ENCODE measurements around the gene HEYL.

Gene HEYL

GRCh38 chr1:39642796-39643195 is 3.4 kb upstream of the HEYL start:
- in situ Hi-C loops (cut with MboI; ENCODE audit: low sequenced_read_pairs) = no loop called here

- in situ Hi-C loops (cut with MboI; ENCODE audit: low sequenced_read_pairs) = no loop called here
Measured at GRCh38 chr1:39640861-39641260, 1.4 kb upstream of the HEYL start.

GRCh38 chr1:39638965-39639304 is 508 bp downstream of the HEYL start:
- in situ Hi-C loops (cut with MboI; ENCODE audit: low sequenced_read_pairs) = no loop called here

- in situ Hi-C loops (cut with MboI; ENCODE audit: low sequenced_read_pairs) = no loop called here
Measured at GRCh38 chr1:39637361-39637760, 2.1 kb downstream of the HEYL start.

- in situ Hi-C loops (cut with MboI; ENCODE audit: low sequenced_read_pairs) = no loop called here
Measured at GRCh38 chr1:39635871-39636210, 3.6 kb downstream of the HEYL start.

- in situ Hi-C loops (cut with MboI; ENCODE audit: low sequenced_read_pairs) = no loop called here
Measured at GRCh38 chr1:39635205-39635870, 4.1 kb downstream of the HEYL start.

GRCh38 chr1:39633422-39633821 is 6.0 kb downstream of the HEYL start:
- in situ Hi-C loops (cut with MboI; ENCODE audit: low sequenced_read_pairs) = no loop called here

- in situ Hi-C loops (cut with MboI; ENCODE audit: low sequenced_read_pairs) = no loop called here
Measured at GRCh38 chr1:39632682-39633417, 6.6 kb downstream of the HEYL start.

- in situ Hi-C loops (cut with MboI; ENCODE audit: low sequenced_read_pairs) = no loop called here
Measured at GRCh38 chr1:39632323-39632681, 7.1 kb downstream of the HEYL start.

- in situ Hi-C loops (cut with MboI; ENCODE audit: low sequenced_read_pairs) = no loop called here
Measured at GRCh38 chr1:39631361-39632322, 7.8 kb downstream of the HEYL start.

GRCh38 chr1:39628807-39629350 is 10.6 kb downstream of the HEYL start:
- in situ Hi-C loops (cut with MboI; ENCODE audit: low sequenced_read_pairs) = no loop called here

GRCh38 chr1:39626646-39627045 is 12.8 kb downstream of the HEYL start:
- in situ Hi-C loops (cut with MboI; ENCODE audit: low sequenced_read_pairs) = no loop called here

- in situ Hi-C loops (cut with MboI; ENCODE audit: low sequenced_read_pairs) = no loop called here
Measured at GRCh38 chr1:39625462-39626273, 13.8 kb downstream of the HEYL start.

GRCh38 chr1:39625009-39625408 is 14.4 kb downstream of the HEYL start:
- in situ Hi-C loops (cut with MboI; ENCODE audit: low sequenced_read_pairs) = no loop called here

GRCh38 chr1:39623053-39623452 is 16.4 kb downstream of the HEYL start:
- in situ Hi-C loops (cut with MboI; ENCODE audit: low sequenced_read_pairs) = no loop called here

- in situ Hi-C loops (cut with MboI; ENCODE audit: low sequenced_read_pairs) = no loop called here
Measured at GRCh38 chr1:39622427-39622826, 17.0 kb downstream of the HEYL start.

- in situ Hi-C loops (cut with MboI; ENCODE audit: low sequenced_read_pairs) = no loop called here
Measured at GRCh38 chr1:39620659-39621165, 18.7 kb downstream of the HEYL start.

- in situ Hi-C loops (cut with MboI; ENCODE audit: low sequenced_read_pairs) = no loop called here
Measured at GRCh38 chr1:39617488-39618049, 21.9 kb downstream of the HEYL start.

GRCh38 chr1:39615086-39615673 is 24.3 kb downstream of the HEYL start:
- in situ Hi-C loops (cut with MboI; ENCODE audit: low sequenced_read_pairs) = no loop called here

- in situ Hi-C loops (cut with MboI; ENCODE audit: low sequenced_read_pairs) = no loop called here
Measured at GRCh38 chr1:39614488-39614887, 25.0 kb downstream of the HEYL start.
